ENCODE measurements around the gene PPARD. TPM values are rescaled to one million over a fixed set of nuclear protein-coding genes. Genes with fewer than 3 reads are reported as not detected.
A peak's percentile ranks its signal among the peaks of the same experiment; 100 is the strongest.

The PPARD gene
- total and polyA plus RNA-seq, 8 donors: 2.6 to 34.6 (median 17.9) TPM

DNA sequence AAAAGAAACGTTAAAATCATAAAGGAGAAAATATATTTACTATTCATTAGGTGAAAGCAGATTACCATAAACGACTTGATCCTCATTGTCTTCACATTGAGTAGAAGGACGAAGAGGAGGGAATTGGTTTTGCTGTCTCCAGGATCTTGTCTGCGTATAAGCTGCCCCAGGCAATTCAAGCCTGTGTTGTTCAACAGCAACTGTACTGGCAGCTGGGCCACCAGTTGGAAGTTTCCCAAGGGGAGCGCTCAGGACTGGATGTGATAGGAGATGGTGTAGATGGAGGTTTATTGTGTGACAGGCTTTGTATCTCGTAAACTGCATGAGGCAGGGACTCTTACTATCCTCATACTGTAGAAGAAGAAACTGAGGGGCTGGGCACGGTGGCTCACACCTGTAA lies 105.8 kb downstream of the PPARD start:
- intact Hi-C loops (cut with DNase I; ENCODE audit: low total_unique reads): no loop called here
- Histone ChIP-seq H3K9me3 (no peaks in the 10 kb centered on the region), H3K27me3 (no peaks in the 10 kb centered on the region), H3K4me3 (no peak overlapping the region), H3K36me3 (no peaks in the 10 kb centered on the region), H3K4me1 (peaks cover 9 to 16% (median 14%) of the 10 kb centered on the region in 4 donors), H3K27ac (no peak overlapping the region)
- DNase-seq: no peak
- TF ChIP-seq, protein P1, sequence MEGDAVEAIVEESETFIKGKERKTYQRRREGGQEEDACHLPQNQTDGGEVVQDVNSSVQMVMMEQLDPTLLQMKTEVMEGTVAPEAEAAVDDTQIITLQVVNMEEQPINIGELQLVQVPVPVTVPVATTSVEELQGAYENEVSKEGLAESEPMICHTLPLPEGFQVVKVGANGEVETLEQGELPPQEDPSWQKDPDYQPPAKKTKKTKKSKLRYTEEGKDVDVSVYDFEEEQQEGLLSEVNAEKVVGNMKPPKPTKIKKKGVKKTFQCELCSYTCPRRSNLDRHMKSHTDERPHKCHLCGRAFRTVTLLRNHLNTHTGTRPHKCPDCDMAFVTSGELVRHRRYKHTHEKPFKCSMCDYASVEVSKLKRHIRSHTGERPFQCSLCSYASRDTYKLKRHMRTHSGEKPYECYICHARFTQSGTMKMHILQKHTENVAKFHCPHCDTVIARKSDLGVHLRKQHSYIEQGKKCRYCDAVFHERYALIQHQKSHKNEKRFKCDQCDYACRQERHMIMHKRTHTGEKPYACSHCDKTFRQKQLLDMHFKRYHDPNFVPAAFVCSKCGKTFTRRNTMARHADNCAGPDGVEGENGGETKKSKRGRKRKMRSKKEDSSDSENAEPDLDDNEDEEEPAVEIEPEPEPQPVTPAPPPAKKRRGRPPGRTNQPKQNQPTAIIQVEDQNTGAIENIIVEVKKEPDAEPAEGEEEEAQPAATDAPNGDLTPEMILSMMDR (IDR thresholded peaks at IDR 0.05): no peak
- no peak for TF ChIP-seq POLR2A (IDR thresholded peaks at IDR 0.05)
- no peak for TF ChIP-seq POLR2AphosphoS5 (IDR thresholded peaks at IDR 0.05)
- TF ChIP-seq EP300 (IDR thresholded peaks at IDR 0.05): no peak
- 72 to 80% (median 74%) methylated on average over 7 of the region's 7 CpGs for WGBS, 5 donors

DNA sequence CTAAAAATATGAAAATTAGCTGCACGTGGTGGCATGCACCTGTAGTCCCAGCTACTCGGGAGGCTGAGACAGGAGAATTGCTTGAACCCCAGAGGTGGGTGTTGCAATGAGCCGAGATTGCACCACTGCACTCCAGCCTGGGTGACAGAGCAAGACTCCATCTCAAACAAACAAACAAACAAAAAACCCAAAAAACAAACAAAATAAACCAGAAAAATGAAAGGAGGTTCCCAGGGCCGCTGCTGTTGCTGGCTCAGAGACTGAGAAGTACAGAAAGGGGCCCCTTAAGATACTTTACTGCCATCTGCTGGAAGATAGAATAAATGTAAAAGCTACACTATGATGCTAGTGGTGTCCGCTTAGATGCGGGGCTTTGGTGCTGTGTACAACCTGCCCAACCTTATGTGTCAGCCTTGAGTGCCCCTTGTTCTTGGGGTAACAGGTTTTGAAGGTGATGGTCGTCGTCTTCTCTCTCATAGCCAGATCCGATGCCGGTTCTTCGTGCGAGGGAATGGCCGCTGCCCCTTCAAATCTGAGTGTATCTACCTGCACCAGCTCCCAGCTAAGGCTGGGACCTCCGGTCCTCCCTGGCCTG lies 107.0 kb downstream of the PPARD start:
- TF ChIP-seq POLR2AphosphoS5 (IDR thresholded peaks at IDR 0.05) (peak in 1 of 3 donors; percentile 14), EP300 (IDR thresholded peaks at IDR 0.05) (no peak)
- TF ChIP-seq, protein P1 (IDR thresholded peaks at IDR 0.05): peak in 5 of 7 experiments; percentile 53 to 79 (median 67)
- no peaks in the 10 kb centered on the region for H3K27me3 ChIP-seq
- no peaks in the 10 kb centered on the region for H3K9me3 ChIP-seq
- no peak overlapping the region for H3K4me3 ChIP-seq
- peak; percentile 33 to 86 for DNase-seq
- 25 to 35% (median 28%) methylated on average over 8 to 14 of the region's 14 CpGs for WGBS, 5 donors
- intact Hi-C loops (cut with DNase I; ENCODE audit: low total_unique reads): no loop called here
- no peaks in the 10 kb centered on the region for H3K36me3 ChIP-seq
- H3K4me1 ChIP-seq: peaks cover 15 to 28% (median 22%) of the 10 kb centered on the region in 4 donors
- no peak overlapping the region for H3K27ac ChIP-seq

DNA sequence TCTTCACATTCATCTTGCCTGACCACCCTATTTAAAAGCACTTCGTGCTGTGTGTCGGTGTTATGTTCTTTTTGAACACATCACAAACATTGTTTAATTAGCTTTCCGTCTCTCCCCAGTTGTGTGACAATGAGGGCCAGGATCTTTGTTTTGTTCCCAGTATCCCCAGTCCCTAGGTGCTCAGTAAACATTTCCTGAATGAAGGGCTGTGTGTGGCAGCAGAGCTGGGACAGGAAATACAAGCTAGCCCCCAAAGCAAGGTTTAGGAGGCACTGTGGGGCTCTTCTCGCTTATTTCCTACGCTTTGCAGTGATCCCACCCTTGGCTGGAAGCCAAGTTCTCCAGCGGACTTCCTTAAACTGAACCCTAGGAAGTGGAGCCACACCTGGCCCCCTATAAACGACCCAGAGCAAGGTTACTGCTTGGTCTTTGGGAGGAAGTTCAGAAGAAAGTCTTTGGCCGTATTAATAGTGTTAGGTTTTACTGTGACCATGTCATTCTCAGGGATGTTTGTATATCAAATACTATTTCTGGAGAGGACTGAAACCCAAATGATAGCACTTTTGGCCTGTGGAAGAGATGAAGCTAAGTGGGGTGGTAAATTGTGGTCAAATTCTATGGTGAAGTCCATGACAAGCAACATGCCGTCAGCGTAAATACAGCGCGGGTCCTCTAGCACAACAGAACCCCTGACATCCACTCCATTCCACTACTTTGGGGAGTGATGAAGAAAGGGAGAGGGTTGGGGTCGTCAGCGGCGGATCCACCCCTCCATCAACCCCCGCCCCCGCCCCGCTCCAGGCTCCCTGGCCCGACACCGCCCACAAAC lies 109.2 kb downstream of the PPARD start:
- peaks cover 15 to 32% (median 25%) of the 10 kb centered on the region in 4 donors for H3K4me1 ChIP-seq
- intact Hi-C loops (cut with DNase I; ENCODE audit: low total_unique reads): loop anchor here (5.0 kb wide), 2 partner anchors 109 to 154 kb away; partner anchors contain the start of genes DEF6 and PPARD
- peaks cover 0 to 12% (median 11%) of the 10 kb centered on the region in 4 donors for H3K36me3 ChIP-seq
- peak in 1 of 2 donors; percentile 65 for DNase-seq
- WGBS, 5 donors: 8 to 14% (median 9%) methylated on average over 15 to 20 of the region's 20 CpGs
- no peaks in the 10 kb centered on the region for H3K27me3 ChIP-seq
- peak overlapping the region in 4 of 5 donors; percentile 61 to 88 (median 83) for H3K27ac ChIP-seq
- no peak for TF ChIP-seq POLR2A (IDR thresholded peaks at IDR 0.05)
- TF ChIP-seq EP300 (IDR thresholded peaks at IDR 0.05): no peak
- TF ChIP-seq, protein P1 (IDR thresholded peaks at IDR 0.05): no peak
- TF ChIP-seq POLR2AphosphoS5 (IDR thresholded peaks at IDR 0.05): no peak
- peak overlapping the region; percentile 58 to 78 (median 71) for H3K4me3 ChIP-seq
- no peaks in the 10 kb centered on the region for H3K9me3 ChIP-seq
